Trophoblast cell (in vitro differentiated cells and primary cell): Measurements from ENCODE around the gene AKIRIN2.

Experiments used
- DNase-seq, 2 donors: peaks; one replicate each; pipeline ENCODE4 v3.0.0-alpha.2; 2016
- H2AFZ ChIP-seq: 2 replicates; pipeline ENCODE4 v1.6.1; 2013; ENCODE audit warnings: low read length, moderate library complexity, mild to moderate bottlenecking; ENCODE audit not compliant: insufficient read depth, poor library complexity
- H2AK5ac ChIP-seq: 2 replicates; pipeline ENCODE4 v1.6.1; 2013; ENCODE audit warnings: mild to moderate bottlenecking, low read length
- H2BK120ac ChIP-seq: 2 replicates; pipeline ENCODE4 v1.6.1; 2013; ENCODE audit warnings: low read length, mild to moderate bottlenecking, moderate library complexity; ENCODE audit not compliant: insufficient read depth, poor library complexity
- H2BK12ac ChIP-seq: 2 replicates; pipeline ENCODE4 v1.6.1; 2013; ENCODE audit warnings: mild to moderate bottlenecking, low read length, moderate library complexity
- H2BK5ac ChIP-seq: 2 replicates; pipeline ENCODE4 v1.6.1; 2013; ENCODE audit warnings: low read length, low read depth, moderate library complexity, mild to moderate bottlenecking; ENCODE audit not compliant: poor library complexity
- H3K14ac ChIP-seq: 2 replicates; pipeline ENCODE4 v1.6.1; 2013; ENCODE audit warnings: mild to moderate bottlenecking, low read length
- H3K18ac ChIP-seq: 2 replicates; pipeline ENCODE4 v1.6.1; 2013; ENCODE audit warnings: mild to moderate bottlenecking, low read length
- H3K23ac ChIP-seq: 2 replicates; pipeline ENCODE4 v1.6.1; 2013; ENCODE audit warnings: low read length
- H3K27ac ChIP-seq: 2 replicates; pipeline ENCODE4 v1.5.1; 2013; ENCODE audit warnings: low read depth, mild to moderate bottlenecking, inconsistent platforms, low read length, moderate library complexity
- H3K27me3 ChIP-seq: 2 replicates; pipeline ENCODE4 v1.6.1; 2013; ENCODE audit warnings: inconsistent platforms, mild to moderate bottlenecking, low read length, moderate library complexity; ENCODE audit not compliant: insufficient read depth
- H3K36me3 ChIP-seq, 2 experiments: 1 replicate in 1 of 2; 2 replicates in 1 of 2; pipeline ENCODE4 v1.6.1; 2013; ENCODE audit warnings: low read length in 2 of 2, mild to moderate bottlenecking in 2 of 2, moderate library complexity in 1 of 2; ENCODE audit not compliant: insufficient read depth in 2 of 2, control insufficient read depth in 1 of 2
- H3K4ac ChIP-seq: 2 replicates; pipeline ENCODE4 v1.6.1; 2013; ENCODE audit warnings: low read depth, mild to moderate bottlenecking, low read length, moderate library complexity
- H3K4me1 ChIP-seq, 2 experiments: 1 replicate in 1 of 2; 2 replicates in 1 of 2; pipeline ENCODE4 v1.6.1; 2013; ENCODE audit warnings: low read length in 2 of 2, mild to moderate bottlenecking in 2 of 2, moderate library complexity in 1 of 2; ENCODE audit not compliant: insufficient read depth in 2 of 2, control insufficient read depth in 1 of 2
- H3K4me2 ChIP-seq: 2 replicates; pipeline ENCODE4 v1.6.1; 2013; ENCODE audit warnings: inconsistent platforms, mild to moderate bottlenecking, low read length, moderate library complexity
- H3K4me3 ChIP-seq: 2 replicates; pipeline ENCODE4 v1.5.1; 2013; ENCODE audit warnings: mild to moderate bottlenecking, low read depth, low read length, inconsistent platforms
- H3K79me1 ChIP-seq: one replicate; pipeline ENCODE4 v1.6.1; 2013; ENCODE audit warnings: low read length
- H3K79me2 ChIP-seq: 2 replicates; pipeline ENCODE4 v1.6.1; 2013; ENCODE audit warnings: low read length, mild to moderate bottlenecking; ENCODE audit not compliant: control insufficient read depth, insufficient read depth, poor library complexity
- H3K9ac ChIP-seq: 2 replicates; pipeline ENCODE4 v1.6.1; 2013; ENCODE audit warnings: mild to moderate bottlenecking, low read length
- H3K9me3 ChIP-seq: 2 replicates; pipeline ENCODE4 v1.6.1; 2013; ENCODE audit warnings: low read depth, mild to moderate bottlenecking, control low read depth, inconsistent platforms, low read length; ENCODE audit not compliant: insufficient read depth
- H4K12ac ChIP-seq: 2 replicates; pipeline ENCODE4 v1.6.1; 2013; ENCODE audit warnings: low read depth, mild to moderate bottlenecking, low read length, moderate library complexity
- H4K8ac ChIP-seq: 2 replicates; pipeline ENCODE4 v1.6.1; 2013; ENCODE audit warnings: low read depth, mild to moderate bottlenecking, low read length, moderate library complexity
- H4K91ac ChIP-seq: one replicate; pipeline ENCODE4 v1.6.1; 2013; ENCODE audit warnings: low read depth, mild to moderate bottlenecking, low read length, moderate library complexity
- WGBS: extraction: QIAGEN DNeasy Blood & Tissue Kit; methylation state at CpG from one replicate; pipeline ENCODE4 v1.1.7; 2013; ENCODE audit warnings: missing lambda C conversion rate; ENCODE audit not compliant: insufficient read length, insufficient coverage; ENCODE audit errors: extremely low coverage; 5-methylcytosine and 5-hydroxymethylcytosine counted together

Gene AKIRIN2

GRCh38 chr6:87742106-87742505 is 40.1 kb upstream of the AKIRIN2 start:
- H2BK120ac ChIP-seq = no peak overlapping the region
- H3K4ac ChIP-seq = no peak overlapping the region
- H4K91ac ChIP-seq = no peak overlapping the region
- H4K12ac ChIP-seq = no peak overlapping the region
- no peak overlapping the region for H3K4me2 ChIP-seq
- H4K8ac ChIP-seq = no peak overlapping the region
- H3K27ac ChIP-seq = no peak overlapping the region
- no peak overlapping the region for H2BK5ac ChIP-seq
- WGBS = no CpG with 5 or more reads among the region's 2 CpGs
- H3K4me1 ChIP-seq = no peaks in the 10 kb centered on the region
- no peaks in the 10 kb centered on the region for H3K9me3 ChIP-seq
- H3K14ac ChIP-seq = no peak overlapping the region
- no peak overlapping the region for H2AK5ac ChIP-seq
- H3K9ac ChIP-seq = no peak overlapping the region
- no peaks in the 10 kb centered on the region for H3K27me3 ChIP-seq
- no peak overlapping the region for H3K4me3 ChIP-seq
- no peaks in the 10 kb centered on the region for H3K79me1 ChIP-seq
- H2BK12ac ChIP-seq = no peak overlapping the region
- no peak for DNase-seq
- H3K23ac ChIP-seq = no peak overlapping the region
- H3K36me3 ChIP-seq = no peaks in the 10 kb centered on the region
- H3K79me2 ChIP-seq = no peaks in the 10 kb centered on the region
- H2AFZ ChIP-seq = no peak overlapping the region
- H3K18ac ChIP-seq = no peak overlapping the region

- H2AFZ ChIP-seq = no peak overlapping the region
- no peak overlapping the region for H3K4ac ChIP-seq
- no peak overlapping the region for H3K23ac ChIP-seq
- no peak overlapping the region for H3K27ac ChIP-seq
- H2BK120ac ChIP-seq = no peak overlapping the region
- no peak overlapping the region for H4K8ac ChIP-seq
- H3K27me3 ChIP-seq = no peaks in the 10 kb centered on the region
- no peaks in the 10 kb centered on the region for H3K79me1 ChIP-seq
- no peak for DNase-seq
- H3K9ac ChIP-seq = no peak overlapping the region
- WGBS = no CpG with 5 or more reads among the region's 9 CpGs
- H2AK5ac ChIP-seq = no peak overlapping the region
- H3K9me3 ChIP-seq = no peaks in the 10 kb centered on the region
- H3K4me3 ChIP-seq = no peak overlapping the region
- H2BK12ac ChIP-seq = no peak overlapping the region
- no peak overlapping the region for H4K12ac ChIP-seq
- no peak overlapping the region for H3K18ac ChIP-seq
- no peak overlapping the region for H3K14ac ChIP-seq
- no peaks in the 10 kb centered on the region for H3K4me1 ChIP-seq
- H3K79me2 ChIP-seq = no peaks in the 10 kb centered on the region
- no peaks in the 10 kb centered on the region for H3K36me3 ChIP-seq
- H3K4me2 ChIP-seq = no peak overlapping the region
- H4K91ac ChIP-seq = no peak overlapping the region
- H2BK5ac ChIP-seq = no peak overlapping the region
Measured at GRCh38 chr6:87741001-87741650, 39.1 kb upstream of the AKIRIN2 start.

- H2BK120ac ChIP-seq = no peak overlapping the region
- H3K4me1 ChIP-seq = no peaks in the 10 kb centered on the region
- no peak for DNase-seq
- H3K36me3 ChIP-seq = no peaks in the 10 kb centered on the region
- WGBS = no CpG with 5 or more reads among the region's 4 CpGs
- no peak overlapping the region for H2BK12ac ChIP-seq
- no peak overlapping the region for H3K23ac ChIP-seq
- H3K18ac ChIP-seq = no peak overlapping the region
- no peak overlapping the region for H2AFZ ChIP-seq
- no peak overlapping the region for H4K91ac ChIP-seq
- no peak overlapping the region for H2BK5ac ChIP-seq
- H3K4me3 ChIP-seq = no peak overlapping the region
- H3K79me1 ChIP-seq = no peaks in the 10 kb centered on the region
- no peaks in the 10 kb centered on the region for H3K9me3 ChIP-seq
- H3K27me3 ChIP-seq = no peaks in the 10 kb centered on the region
- no peak overlapping the region for H3K14ac ChIP-seq
- H3K27ac ChIP-seq = no peak overlapping the region
- no peak overlapping the region for H3K4me2 ChIP-seq
- no peak overlapping the region for H4K8ac ChIP-seq
- H4K12ac ChIP-seq = no peak overlapping the region
- H3K4ac ChIP-seq = no peak overlapping the region
- no peaks in the 10 kb centered on the region for H3K79me2 ChIP-seq
- no peak overlapping the region for H2AK5ac ChIP-seq
- H3K9ac ChIP-seq = no peak overlapping the region
Measured at GRCh38 chr6:87738744-87739143, 36.7 kb upstream of the AKIRIN2 start.

GRCh38 chr6:87738000-87738399 is 36.0 kb upstream of the AKIRIN2 start:
- H3K4me2 ChIP-seq = no peak overlapping the region
- no peak overlapping the region for H3K27ac ChIP-seq
- H2BK120ac ChIP-seq = no peak overlapping the region
- no peaks in the 10 kb centered on the region for H3K27me3 ChIP-seq
- no peaks in the 10 kb centered on the region for H3K4me1 ChIP-seq
- no peak overlapping the region for H3K9ac ChIP-seq
- H4K12ac ChIP-seq = no peak overlapping the region
- H3K18ac ChIP-seq = no peak overlapping the region
- no CpG with 5 or more reads among the region's 3 CpGs for WGBS
- H2BK12ac ChIP-seq = no peak overlapping the region
- no peaks in the 10 kb centered on the region for H3K79me1 ChIP-seq
- no peak overlapping the region for H3K4me3 ChIP-seq
- H3K14ac ChIP-seq = no peak overlapping the region
- H2AFZ ChIP-seq = no peak overlapping the region
- no peak overlapping the region for H2BK5ac ChIP-seq
- no peak overlapping the region for H4K91ac ChIP-seq
- no peak overlapping the region for H4K8ac ChIP-seq
- no peaks in the 10 kb centered on the region for H3K79me2 ChIP-seq
- no peak overlapping the region for H3K4ac ChIP-seq
- no peak for DNase-seq
- H3K36me3 ChIP-seq = no peaks in the 10 kb centered on the region
- no peak overlapping the region for H2AK5ac ChIP-seq
- no peak overlapping the region for H3K23ac ChIP-seq
- no peaks in the 10 kb centered on the region for H3K9me3 ChIP-seq
